Thoracic aorta (tissue), 2 donors: ENCODE results near the gene SHISAL1. TPM values are rescaled to one million over a fixed set of nuclear protein-coding genes. Genes with fewer than 3 reads are reported as not detected.

Experiments
- ATAC-seq: fragments of 150-250 bp; one replicate; pipeline ENCODE4 v1.8.0; 2017; ENCODE audit warnings: low read depth; ENCODE audit not compliant: insufficient number of reproducible peaks, low FRiP score
- DNase-seq: peaks from one replicate; pipeline ENCODE4 v3.0.0-alpha.2; 2020; ENCODE audit warnings: low spot score
- H3K27ac ChIP-seq, 2 donors: fragments of 200-600 bp; sonication (generic); 1 replicate in 1 of 2; 2 replicates in 1 of 2; pipeline ENCODE4 v1.5.1; 2016; ENCODE audit warnings: mild to moderate bottlenecking in 2 of 2, moderate library complexity in 2 of 2
- H3K27me3 ChIP-seq: fragments of 200-600 bp; sonication (generic); replicated peaks from 2 replicates; pipeline ENCODE4 v1.6.0; 2016; ENCODE audit warnings: mild to moderate bottlenecking; ENCODE audit not compliant: insufficient read depth
- H3K36me3 ChIP-seq: fragments of 200-600 bp; sonication (generic); one replicate; pipeline ENCODE4 v1.5.1; 2016
- H3K4me1 ChIP-seq, 2 donors: fragments of 200-600 bp; sonication (generic); 1 replicate in 1 of 2; 2 replicates in 1 of 2; pipeline versions ENCODE4 v1.5.1 to v1.6.0; 2016; ENCODE audit warnings: low read depth in 2 of 2, mild to moderate bottlenecking in 1 of 2; ENCODE audit not compliant: control insufficient read depth in 1 of 2
- H3K4me3 ChIP-seq: fragments of 200-600 bp; sonication (generic); 2 replicates; pipeline ENCODE4 v1.5.1; 2016; ENCODE audit warnings: mild to moderate bottlenecking
- H3K9me3 ChIP-seq: fragments of 200-600 bp; sonication (generic); 2 replicates; pipeline ENCODE4 v1.5.1; 2016
- CTCF ChIP-seq: fragments of 200-600 bp; sonication (generic); IDR thresholded peaks from one replicate; pipeline ENCODE4 v1.5.1; 2019; ENCODE audit warnings: antibody characterized with exemption
- total RNA-seq, 2 donors: library from RNA; depleted of rRNA; stranded (reverse); fragments of >200 nt; gene quantifications; one replicate each; pipeline versions ENCODE4 v1.1.0 to v1.2.3, GENCODE V29; 2016

Gene SHISAL1
- total RNA-seq, 2 donors from 2014 or later: 0.81 to 3.4 TPM

GRCh38 chr22:44293034-44293433 lies 19.7 kb downstream of the SHISAL1 start:
- DNase-seq (no peak), ATAC-seq (no peak)
- Histone ChIP-seq H3K4me3 (no peak overlapping the region), H3K9me3 (no peaks in the 10 kb centered on the region), H3K27ac (no peak overlapping the region), H3K27me3 (no peaks in the 10 kb centered on the region), H3K4me1 (no peaks in the 10 kb centered on the region), H3K36me3 (no peaks in the 10 kb centered on the region)
- no peak for TF ChIP-seq CTCF

- H3K36me3 ChIP-seq: no peaks in the 10 kb centered on the region
- DNase-seq (no peak), ATAC-seq (no peak)
- no peaks in the 10 kb centered on the region for H3K4me1 ChIP-seq
- no peak for TF ChIP-seq CTCF
- no peak overlapping the region for H3K27ac ChIP-seq
- H3K9me3 ChIP-seq: no peaks in the 10 kb centered on the region
- H3K4me3 ChIP-seq: no peak overlapping the region
- H3K27me3 ChIP-seq: no peaks in the 10 kb centered on the region
These were observed 20.2 kb downstream of the SHISAL1 start for GRCh38 chr22:44292521-44292920.

- Histone ChIP-seq H3K9me3 (no peaks in the 10 kb centered on the region), H3K27me3 (no peaks in the 10 kb centered on the region), H3K4me3 (no peak overlapping the region), H3K36me3 (no peaks in the 10 kb centered on the region), H3K27ac (no peak overlapping the region), H3K4me1 (no peaks in the 10 kb centered on the region)
- no peak for TF ChIP-seq CTCF
- DNase-seq: no peak
- no peak for ATAC-seq
These were observed 20.9 kb downstream of the SHISAL1 start for GRCh38 chr22:44291674-44292360.

GRCh38 chr22:44291265-44291664 lies 21.5 kb downstream of the SHISAL1 start:
- DNase-seq (no peak), ATAC-seq (no peak)
- TF ChIP-seq CTCF: no peak
- Histone ChIP-seq H3K4me1 (no peaks in the 10 kb centered on the region), H3K4me3 (no peak overlapping the region), H3K36me3 (no peaks in the 10 kb centered on the region), H3K9me3 (no peaks in the 10 kb centered on the region), H3K27ac (no peak overlapping the region), H3K27me3 (no peaks in the 10 kb centered on the region)

- H3K36me3 ChIP-seq: no peaks in the 10 kb centered on the region
- ATAC-seq (no peak), DNase-seq (no peak)
- no peaks in the 10 kb centered on the region for H3K9me3 ChIP-seq
- no peak overlapping the region for H3K27ac ChIP-seq
- H3K27me3 ChIP-seq: no peaks in the 10 kb centered on the region
- TF ChIP-seq CTCF: no peak
- H3K4me3 ChIP-seq: no peak overlapping the region
- H3K4me1 ChIP-seq: no peaks in the 10 kb centered on the region
These were observed 23.2 kb downstream of the SHISAL1 start for GRCh38 chr22:44289414-44290171.
